Neural cell (in vitro differentiated cells): ENCODE results near the gene CHD6.

Experiments used
- EP300 ChIP-seq: fragments of 450-650 bp; conservative IDR thresholded peaks from 2 replicates; pipeline ENCODE4 v1.6.1; 2014; ENCODE audit warnings: antibody characterized with exemption, mild to moderate bottlenecking, moderate library complexity; ENCODE audit not compliant: poor library complexity, severe bottlenecking
- EZH2 ChIP-seq: fragments of 200-600, 300-800 bp; shearing (Covaris generic), sonication (generic); IDR thresholded peaks from 2 replicates; pipeline ENCODE4 v1.6.1; 2014; ENCODE audit warnings: antibody characterized with exemption, low read length, borderline replicate concordance, mild to moderate bottlenecking; ENCODE audit not compliant: insufficient read depth, poor library complexity, severe bottlenecking
- RAD21 ChIP-seq: fragments of 450-650 bp; conservative IDR thresholded peaks from 2 replicates; pipeline ENCODE4 v1.6.1; 2014; ENCODE audit warnings: antibody characterized with exemption, mild to moderate bottlenecking, moderate library complexity
- SMC3 ChIP-seq: fragments of 450-650 bp; conservative IDR thresholded peaks from 2 replicates; pipeline ENCODE4 v1.6.1; 2014; ENCODE audit warnings: antibody characterized with exemption, mild to moderate bottlenecking, moderate library complexity; ENCODE audit not compliant: poor library complexity
- TF ChIP-seq, protein P1 (sequence below): fragments of 450-650 bp; IDR thresholded peaks from 2 replicates; pipeline ENCODE4 v1.5.1; 2014; ENCODE audit warnings: antibody characterized with exemption, mild to moderate bottlenecking, moderate library complexity; ENCODE audit not compliant: poor library complexity, severe bottlenecking

DNA sequence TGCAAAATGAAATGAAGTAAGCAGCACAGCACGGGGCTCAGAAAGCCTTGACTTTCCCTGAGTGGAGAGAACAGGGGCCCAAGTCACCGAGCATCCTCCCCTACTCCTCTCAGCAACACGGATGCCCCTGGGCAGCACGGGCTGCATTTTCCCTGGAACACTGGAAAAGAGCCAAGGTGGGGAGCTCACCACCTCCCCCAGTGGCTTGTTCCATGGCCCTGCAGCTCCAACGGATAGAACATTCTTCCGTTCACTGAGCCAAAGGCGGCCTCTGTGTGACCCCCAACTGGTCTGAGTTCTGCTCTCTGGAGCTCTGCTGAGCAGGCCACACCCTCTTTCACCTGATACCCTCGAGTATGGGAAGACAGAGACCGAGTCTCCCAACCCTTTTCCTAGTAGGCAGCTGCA lies 230.7 kb downstream of the CHD6 start:
- TF ChIP-seq, protein P1, sequence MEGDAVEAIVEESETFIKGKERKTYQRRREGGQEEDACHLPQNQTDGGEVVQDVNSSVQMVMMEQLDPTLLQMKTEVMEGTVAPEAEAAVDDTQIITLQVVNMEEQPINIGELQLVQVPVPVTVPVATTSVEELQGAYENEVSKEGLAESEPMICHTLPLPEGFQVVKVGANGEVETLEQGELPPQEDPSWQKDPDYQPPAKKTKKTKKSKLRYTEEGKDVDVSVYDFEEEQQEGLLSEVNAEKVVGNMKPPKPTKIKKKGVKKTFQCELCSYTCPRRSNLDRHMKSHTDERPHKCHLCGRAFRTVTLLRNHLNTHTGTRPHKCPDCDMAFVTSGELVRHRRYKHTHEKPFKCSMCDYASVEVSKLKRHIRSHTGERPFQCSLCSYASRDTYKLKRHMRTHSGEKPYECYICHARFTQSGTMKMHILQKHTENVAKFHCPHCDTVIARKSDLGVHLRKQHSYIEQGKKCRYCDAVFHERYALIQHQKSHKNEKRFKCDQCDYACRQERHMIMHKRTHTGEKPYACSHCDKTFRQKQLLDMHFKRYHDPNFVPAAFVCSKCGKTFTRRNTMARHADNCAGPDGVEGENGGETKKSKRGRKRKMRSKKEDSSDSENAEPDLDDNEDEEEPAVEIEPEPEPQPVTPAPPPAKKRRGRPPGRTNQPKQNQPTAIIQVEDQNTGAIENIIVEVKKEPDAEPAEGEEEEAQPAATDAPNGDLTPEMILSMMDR: no peak
- TF ChIP-seq RAD21 (no peak), EP300 (no peak), EZH2 (no peak), SMC3 (no peak)
